ENCODE measurements around the gene CTSH.
"Not testable (repeated sequence)": the region's sequence is repeated elsewhere in the genome, so short reads cannot be mapped to it uniquely, and the experiment has no call there.

CTSH gene

GRCh38 chr15:78880242-78880533 is 64.7 kb downstream of the CTSH start:
- no peak for DNase-seq (ENCODE audit: low read depth)

DNA sequence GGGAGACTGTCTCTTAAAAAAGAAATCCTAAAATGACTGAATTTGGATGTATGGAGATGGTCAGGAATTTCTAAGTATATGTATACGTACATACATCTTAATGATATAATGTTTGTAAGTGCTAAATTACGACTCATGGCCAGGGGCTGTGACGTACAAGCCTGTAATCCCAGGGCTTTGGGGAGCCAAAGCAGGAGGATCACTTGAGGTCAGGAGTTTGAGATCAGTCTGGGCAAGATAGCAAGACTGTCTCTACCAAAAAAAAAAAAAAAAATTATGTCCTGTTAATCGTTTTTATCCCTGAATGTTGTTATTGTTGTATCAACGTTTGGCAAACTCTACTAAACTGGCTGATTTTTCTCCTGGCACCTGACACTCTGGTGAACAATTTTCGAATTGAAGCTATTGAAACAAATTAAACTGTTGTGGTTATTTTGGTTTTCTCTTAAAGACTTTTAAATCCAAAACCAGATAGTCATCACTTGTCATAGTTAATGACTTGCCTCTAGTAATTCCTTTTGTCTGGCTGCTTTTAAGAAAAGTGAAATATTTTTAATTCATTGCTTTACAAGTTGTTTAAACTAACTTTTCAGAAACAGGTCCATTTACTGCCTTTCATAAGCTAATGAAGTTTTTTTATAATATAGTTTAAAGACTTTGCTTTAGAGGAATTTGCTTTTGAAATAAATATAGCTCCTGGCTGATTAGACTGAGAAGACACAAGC is 65.2 kb downstream of the CTSH start:
- no peak for DNase-seq (ENCODE audit: low read depth)

DNA sequence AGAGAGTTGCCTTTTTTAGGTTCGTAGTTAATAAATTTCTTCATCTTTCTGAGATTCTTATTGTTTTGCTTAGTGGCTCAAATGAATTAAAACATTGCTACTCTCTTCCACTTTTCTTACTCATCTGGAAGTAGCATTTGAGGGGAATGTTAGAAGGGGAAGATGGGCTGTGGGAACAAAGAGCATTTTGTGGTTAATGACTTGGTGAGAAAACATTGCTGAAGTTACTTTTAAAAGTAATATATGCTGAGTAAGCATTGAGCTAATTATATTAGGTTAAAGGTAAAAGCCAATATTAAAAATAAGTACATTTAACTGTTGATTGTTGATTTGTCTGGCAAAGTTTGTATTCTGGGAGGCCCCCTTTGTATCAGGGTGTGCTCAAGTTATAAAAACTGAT is 66.5 kb downstream of the CTSH start:
- no peak for DNase-seq (ENCODE audit: low read depth)

DNA sequence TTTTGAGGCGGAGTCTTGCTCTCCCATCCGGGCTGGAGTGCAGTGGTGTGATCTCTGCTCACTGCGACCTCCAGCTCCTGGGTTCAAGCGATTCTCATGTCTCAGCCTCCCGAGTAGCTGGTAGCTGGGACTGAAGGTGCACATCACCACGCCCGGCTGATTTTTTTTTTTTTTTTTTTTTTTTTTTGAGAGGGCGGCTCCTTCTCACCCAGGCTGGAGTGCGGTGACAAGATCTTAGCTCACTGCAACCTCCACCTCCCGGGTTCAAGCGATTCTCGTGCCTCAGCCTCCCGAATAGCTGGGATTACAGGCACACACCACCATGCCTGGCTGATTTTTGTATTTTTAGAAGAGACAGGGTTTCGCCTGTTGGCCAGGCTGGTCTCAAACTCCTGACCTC is 67.9 kb downstream of the CTSH start:
- not testable (repeated sequence) for DNase-seq (ENCODE audit: low read depth)

- DNase-seq (ENCODE audit: low read depth): no peak
These were observed 69.5 kb downstream of the CTSH start for GRCh38 chr15:78875107-78875914.

GRCh38 chr15:78873793-78874765 is 70.8 kb downstream of the CTSH start:
- DNase-seq (ENCODE audit: low read depth): no peak

DNA sequence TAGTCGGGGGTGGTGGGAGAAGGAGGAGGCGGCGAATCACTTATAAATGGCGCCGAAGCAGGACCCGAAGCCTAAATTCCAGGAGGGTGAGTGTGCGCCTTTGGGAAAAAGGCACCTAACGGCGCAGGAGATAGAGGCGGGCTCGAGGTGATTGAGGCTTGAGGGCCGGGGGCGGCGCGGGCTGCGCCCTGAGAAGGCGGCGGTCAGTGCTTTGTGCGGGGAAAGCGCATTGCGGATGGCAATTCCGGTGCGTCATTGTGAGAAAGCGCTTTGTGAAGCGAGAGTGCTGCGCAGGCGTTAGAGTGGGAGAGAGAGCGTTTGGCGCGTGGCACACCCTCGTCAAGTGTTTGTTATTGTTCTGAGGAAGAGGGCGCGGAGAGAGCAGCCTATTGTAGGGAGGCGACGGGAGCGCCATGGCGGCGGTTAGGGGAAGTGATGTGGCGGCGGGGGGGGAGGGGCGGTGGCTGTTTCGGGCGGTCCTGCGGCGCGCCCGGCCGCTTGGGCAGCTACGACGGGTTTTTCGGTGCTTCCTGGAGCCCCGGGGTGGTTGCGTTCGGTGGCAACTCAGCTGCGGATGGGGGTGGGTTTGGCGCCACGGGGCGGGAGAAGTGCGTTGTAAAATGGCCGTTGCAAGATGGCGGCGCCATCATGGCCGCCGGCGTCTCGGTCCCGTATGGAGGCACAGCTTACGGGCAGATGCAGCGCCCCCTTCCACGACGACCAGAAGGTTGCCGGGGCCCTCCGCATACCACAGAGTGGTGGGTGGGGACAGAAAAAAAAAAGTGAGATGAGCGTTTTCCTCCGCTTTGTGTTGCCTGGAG is 71.7 kb downstream of the CTSH start:
- DNase-seq (ENCODE audit: low read depth): peak; percentile 72

GRCh38 chr15:78872155-78872971 is 72.5 kb downstream of the CTSH start, which contains the start of gene MORF4L1:
TSS of gene MORF4L1 (plus strand) at chr15:78872890. CDS start at chr15:78873018, 128 bp downstream.
- DNase-seq (ENCODE audit: low read depth): peak; percentile 91

DNA sequence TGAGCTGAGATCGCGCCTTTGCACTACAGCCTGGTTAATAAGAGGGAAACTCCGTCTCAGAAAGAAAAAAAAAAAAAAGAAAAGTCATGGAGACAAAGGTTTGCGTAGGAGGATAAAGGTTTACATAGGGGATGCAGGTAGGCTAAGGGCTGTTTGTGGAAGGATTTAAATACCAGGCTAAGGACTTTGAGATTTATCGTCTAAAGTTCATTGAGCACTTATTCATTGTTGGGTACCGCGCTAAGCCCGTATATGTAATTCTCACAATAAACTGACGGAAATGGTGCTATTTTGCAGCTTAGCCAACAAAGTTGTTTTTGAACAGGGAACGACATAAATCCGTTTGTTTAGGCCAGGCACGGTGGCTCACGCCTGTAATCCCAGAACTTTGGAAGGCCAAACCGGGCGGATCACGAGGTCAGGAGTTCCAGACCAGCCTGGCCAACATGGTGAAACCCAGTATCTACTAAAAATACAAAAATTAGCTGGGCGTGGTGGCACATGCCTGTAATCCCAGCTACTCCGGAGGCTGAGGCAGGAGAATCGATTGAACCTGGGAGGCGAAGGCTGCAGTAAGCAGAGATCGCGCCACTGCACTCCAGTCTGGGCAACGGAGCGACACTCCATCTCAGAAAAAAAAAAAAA is 73.2 kb downstream of the CTSH start:
- not testable (repeated sequence) for DNase-seq (ENCODE audit: low read depth)

Measured in stimulated activated CD8-positive, alpha-beta memory T cell treated with anti-CD3 and anti-CD28 coated beads, Interleukin-15, amount 100 ng/mL, for 24 hours (primary cell).